ENCODE results near the gene OSBPL10. TPM values are rescaled to one million over a fixed set of nuclear protein-coding genes. Genes with fewer than 3 reads are reported as not detected.
A peak's percentile ranks its signal among the peaks of the same experiment; 100 is the strongest.

Gene OSBPL10
- total and polyA plus RNA-seq, 2 donors (not counting 1 experiment from before 2014, with no cell fraction given): 88.5 to 310 TPM

- H3K4me3 ChIP-seq (ENCODE audit: control extremely low read depth in 1 of 5, extremely low read depth in 1 of 5, insufficient read depth in 1 of 5, low read depth in 2 of 5, low read length in 4 of 5): peak overlapping the region in 1 of 5 experiments; percentile 78
- Mint-ChIP-seq H3K9me3 (ENCODE audit: insufficient read depth) (no peaks in the 10 kb centered on the region), H3K4me3 (peak overlapping the region; percentile 99), H3K4me1 (peaks cover 83% of the 10 kb centered on the region), H3K27me3 (no peaks in the 10 kb centered on the region), H3K27ac (peak overlapping the region; percentile 77)
- peaks cover 75 to 77% of the 10 kb centered on the region in 2 donors for H3K4me1 ChIP-seq (ENCODE audit: control insufficient read depth in 2 of 2, insufficient read depth in 2 of 2, low read length in 2 of 2)
- WGBS (ENCODE audit: insufficient coverage): 67% methylated on average over 1 of the region's 2 CpGs
- no peak for TF ChIP-seq EZH2 (IDR thresholded peaks at IDR 0.05; ENCODE audit: borderline replicate concordance, insufficient read depth, low read depth, low read length, poor library complexity, severe bottlenecking)
- TF ChIP-seq, protein P1, sequence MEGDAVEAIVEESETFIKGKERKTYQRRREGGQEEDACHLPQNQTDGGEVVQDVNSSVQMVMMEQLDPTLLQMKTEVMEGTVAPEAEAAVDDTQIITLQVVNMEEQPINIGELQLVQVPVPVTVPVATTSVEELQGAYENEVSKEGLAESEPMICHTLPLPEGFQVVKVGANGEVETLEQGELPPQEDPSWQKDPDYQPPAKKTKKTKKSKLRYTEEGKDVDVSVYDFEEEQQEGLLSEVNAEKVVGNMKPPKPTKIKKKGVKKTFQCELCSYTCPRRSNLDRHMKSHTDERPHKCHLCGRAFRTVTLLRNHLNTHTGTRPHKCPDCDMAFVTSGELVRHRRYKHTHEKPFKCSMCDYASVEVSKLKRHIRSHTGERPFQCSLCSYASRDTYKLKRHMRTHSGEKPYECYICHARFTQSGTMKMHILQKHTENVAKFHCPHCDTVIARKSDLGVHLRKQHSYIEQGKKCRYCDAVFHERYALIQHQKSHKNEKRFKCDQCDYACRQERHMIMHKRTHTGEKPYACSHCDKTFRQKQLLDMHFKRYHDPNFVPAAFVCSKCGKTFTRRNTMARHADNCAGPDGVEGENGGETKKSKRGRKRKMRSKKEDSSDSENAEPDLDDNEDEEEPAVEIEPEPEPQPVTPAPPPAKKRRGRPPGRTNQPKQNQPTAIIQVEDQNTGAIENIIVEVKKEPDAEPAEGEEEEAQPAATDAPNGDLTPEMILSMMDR (IDR thresholded peaks at IDR 0.05): no peak
- no peaks in the 10 kb centered on the region for H4K20me1 ChIP-seq (ENCODE audit: control insufficient read depth, insufficient read depth, low read length, poor library complexity, severe bottlenecking)
- peaks cover 100% of the 10 kb centered on the region for H3K79me2 ChIP-seq (ENCODE audit: control insufficient read depth, insufficient read depth, low read length)
- H3K9ac ChIP-seq (ENCODE audit: low read length): peak overlapping the region; percentile 54
- H3K27ac ChIP-seq (ENCODE audit: low read length in 2 of 2): peak overlapping the region in 1 of 2 donors; percentile 68
- DNase-seq (no peak), ATAC-seq (ENCODE audit: low read depth) (no peak)
- peak overlapping the region; percentile 81 for H3K4me2 ChIP-seq (replicated peaks; ENCODE audit: low read depth, low read length, poor library complexity, severe bottlenecking)
- intact Hi-C loops (cut with micrococcal nuclease): no loop called here
- ChIA-PET CTCF (no interaction called here), POLR2A (interaction anchor here (1.2 kb wide), 1 partner anchor 31 kb away, joined by 3 read pairs; no protein-coding TSS in a partner anchor)
- no peaks in the 10 kb centered on the region for H3K27me3 ChIP-seq (replicated peaks in 1 of 4; ENCODE audit: control extremely low read depth in 1 of 4, control insufficient read depth in 3 of 4, insufficient read depth in 4 of 4, low read length in 3 of 4)
- no peak overlapping the region for H2AFZ ChIP-seq (ENCODE audit: insufficient read depth, low read depth, low read length, poor library complexity, severe bottlenecking)
- peaks cover 0 to 24% of the 10 kb centered on the region in 2 experiments for H3K36me3 ChIP-seq (replicated peaks in 1 of 2; ENCODE audit: control extremely low read depth in 1 of 2, control insufficient read depth in 1 of 2, extremely low read depth in 1 of 2, insufficient read depth in 2 of 2, low read length in 1 of 2)
- H3K9me3 ChIP-seq (ENCODE audit: control extremely low read depth in 1 of 3, control insufficient read depth in 2 of 3, insufficient read depth in 1 of 3, low read length in 2 of 3): no peaks in the 10 kb centered on the region
These were observed 3.3 kb downstream of the OSBPL10 start for GRCh38 chr3:31977736-31978135.

DNA sequence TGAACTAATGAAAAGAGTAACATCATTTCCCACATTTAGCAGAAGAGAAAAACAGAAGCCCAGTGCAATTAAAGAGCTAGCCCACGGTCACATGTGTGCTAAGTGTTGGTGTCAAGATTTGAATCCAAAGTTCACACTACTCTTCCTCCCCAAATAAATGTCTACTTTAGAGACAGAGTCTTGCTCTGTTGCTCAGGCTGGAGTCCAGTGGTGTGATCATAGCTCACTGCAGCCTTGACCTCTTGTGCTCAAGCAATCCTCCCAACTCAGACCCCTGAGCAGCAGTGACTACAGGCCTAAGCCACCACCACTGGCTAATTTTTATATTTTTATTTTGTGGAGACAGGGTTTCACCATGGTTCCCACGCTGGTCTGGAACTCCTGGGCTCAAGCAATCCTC is 4.8 kb downstream of the OSBPL10 start:
- Histone ChIP-seq H3K4me3 (ENCODE audit: control extremely low read depth in 1 of 5, extremely low read depth in 1 of 5, insufficient read depth in 1 of 5, low read depth in 2 of 5, low read length in 4 of 5) (no peak overlapping the region), H3K9me3 (ENCODE audit: control extremely low read depth in 1 of 3, control insufficient read depth in 2 of 3, insufficient read depth in 1 of 3, low read length in 2 of 3) (no peaks in the 10 kb centered on the region), H3K27ac (ENCODE audit: low read length in 2 of 2) (peak overlapping the region in 1 of 2 donors; percentile 73), H3K36me3 (replicated peaks in 1 of 2; ENCODE audit: control extremely low read depth in 1 of 2, control insufficient read depth in 1 of 2, extremely low read depth in 1 of 2, insufficient read depth in 2 of 2, low read length in 1 of 2) (peaks cover 0 to 24% of the 10 kb centered on the region in 2 experiments), H3K9ac (ENCODE audit: low read length) (no peak overlapping the region), H4K20me1 (ENCODE audit: control insufficient read depth, insufficient read depth, low read length, poor library complexity, severe bottlenecking) (no peaks in the 10 kb centered on the region), H3K79me2 (ENCODE audit: control insufficient read depth, insufficient read depth, low read length) (peaks cover 100% of the 10 kb centered on the region), H3K27me3 (replicated peaks in 1 of 4; ENCODE audit: control extremely low read depth in 1 of 4, control insufficient read depth in 3 of 4, insufficient read depth in 4 of 4, low read length in 3 of 4) (no peaks in the 10 kb centered on the region), H3K4me1 (ENCODE audit: control insufficient read depth in 2 of 2, insufficient read depth in 2 of 2, low read length in 2 of 2) (peaks cover 79 to 81% of the 10 kb centered on the region in 2 donors), H2AFZ (ENCODE audit: insufficient read depth, low read depth, low read length, poor library complexity, severe bottlenecking) (no peak overlapping the region), H3K4me2 (replicated peaks; ENCODE audit: low read depth, low read length, poor library complexity, severe bottlenecking) (peak overlapping the region; percentile 43)
- POLR2A ChIA-PET: interaction anchor here (0.6 to 1.5 kb wide), 3 partner anchors 10 to 30 kb away, joined by 3 to 15 read pairs (median 5); no protein-coding TSS in a partner anchor
- DNase-seq: no peak
- ATAC-seq (ENCODE audit: low read depth): no peak
- H3K27ac Mint-ChIP-seq: peak overlapping the region; percentile 66
- no peaks in the 10 kb centered on the region for H3K9me3 Mint-ChIP-seq (ENCODE audit: insufficient read depth)
- peak overlapping the region; percentile 33 for H3K4me3 Mint-ChIP-seq
- no peaks in the 10 kb centered on the region for H3K27me3 Mint-ChIP-seq
- intact Hi-C loops (cut with micrococcal nuclease): no loop called here
- peaks cover 85% of the 10 kb centered on the region for H3K4me1 Mint-ChIP-seq
- CTCF ChIA-PET: interaction anchor here (1.2 to 1.5 kb wide), 2 partner anchors 15 to 444 kb away, joined by 3 to 4 read pairs; partner anchors contain the start of gene STT3B
- 100% methylated on average over 1 of the region's 2 CpGs for WGBS (ENCODE audit: insufficient coverage)
- TF ChIP-seq EZH2 (IDR thresholded peaks at IDR 0.05; ENCODE audit: borderline replicate concordance, insufficient read depth, low read depth, low read length, poor library complexity, severe bottlenecking): no peak
- TF ChIP-seq, protein P1 (IDR thresholded peaks at IDR 0.05): no peak

Data from B cell (primary cell).